Right atrium auricular region (tissue), 2 donors: ENCODE data around the gene ZBED4. TPM values are rescaled to one million over a fixed set of nuclear protein-coding genes. Genes with fewer than 3 reads are reported as not detected.

Experiments
- DNase-seq: peaks from one replicate; pipeline ENCODE4 v3.0.0-alpha.2; 2019; ENCODE audit warnings: low spot score
- H3K27ac ChIP-seq, 2 donors: fragments of 200-600 bp; sonication (generic); 1 replicate in 1 of 2; 2 replicates in 1 of 2; pipeline ENCODE4 v1.5.1; 2016 to 2019
- H3K27me3 ChIP-seq, 2 donors: fragments of 200-600 bp; sonication (generic); one replicate each; pipeline versions ENCODE4 v1.5.1 to v1.6.0; 2017 to 2019
- H3K36me3 ChIP-seq: fragments of 200-600 bp; sonication (generic); one replicate; pipeline ENCODE4 v1.5.1; 2016
- H3K4me1 ChIP-seq, 2 donors: fragments of 200-600 bp; sonication (generic); one replicate each; pipeline versions ENCODE4 v1.5.1 to v1.6.0; 2017 to 2019
- H3K4me3 ChIP-seq, 2 donors: fragments of 200-600 bp; sonication (generic); 1 replicate in 1 of 2; 2 replicates in 1 of 2; pipeline ENCODE4 v1.5.1; 2017 to 2019; ENCODE audit warnings: mild to moderate bottlenecking in 1 of 2, moderate library complexity in 1 of 2
- H3K9me3 ChIP-seq, 2 donors: fragments of 200-600 bp; sonication (generic); one replicate each; pipeline ENCODE4 v1.5.1; 2019
- CTCF ChIP-seq, 2 donors: fragments of 200-600 bp; sonication (generic); IDR thresholded peaks; one replicate each; pipeline ENCODE4 v1.5.1; 2019; ENCODE audit warnings: antibody characterized with exemption in 2 of 2
- total RNA-seq, 2 donors: library from RNA; depleted of rRNA; stranded (reverse); fragments of >200 nt; gene quantifications; one replicate each; pipeline ENCODE4 v1.1.0, GENCODE V29; 2016

ZBED4 gene
- total RNA-seq, 2 donors from 2014 or later = 3.7 to 6.6 TPM

DNA sequence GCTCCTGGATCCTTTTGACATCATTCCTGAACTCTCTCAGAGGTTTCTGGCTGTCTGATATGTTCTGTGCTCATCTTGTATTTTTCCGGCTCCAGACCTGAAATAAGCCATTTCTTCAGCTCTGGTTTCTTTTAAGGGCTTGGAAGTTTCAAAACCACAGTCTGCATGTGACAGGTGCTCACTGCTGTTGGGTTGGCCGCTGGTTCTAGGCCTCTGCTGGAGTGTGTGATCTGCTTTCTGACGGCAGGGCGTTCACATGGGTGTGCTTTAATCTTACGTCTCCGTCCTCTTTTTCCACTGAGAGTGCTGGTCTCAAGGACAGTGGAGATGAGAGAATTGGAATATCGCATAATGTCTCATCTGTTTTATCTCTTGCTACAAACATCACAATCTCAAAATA is 10.3 kb downstream of the ZBED4 start:
- no peak overlapping the region for H3K27ac ChIP-seq
- H3K36me3 ChIP-seq = no peaks in the 10 kb centered on the region
- no peaks in the 10 kb centered on the region for H3K27me3 ChIP-seq
- peaks cover 0 to 5% of the 10 kb centered on the region in 2 donors for H3K4me1 ChIP-seq
- no peak overlapping the region for H3K4me3 ChIP-seq
- no peak for TF ChIP-seq CTCF (IDR thresholded peaks at IDR 0.05)
- H3K9me3 ChIP-seq = peaks cover 0 to 24% of the 10 kb centered on the region in 2 donors
- no peak for DNase-seq

GRCh38 chr22:49865156-49865555 is 11.5 kb downstream of the ZBED4 start:
- no peaks in the 10 kb centered on the region for H3K27me3 ChIP-seq
- H3K27ac ChIP-seq = no peak overlapping the region
- TF ChIP-seq CTCF (IDR thresholded peaks at IDR 0.05) = no peak
- DNase-seq = no peak
- H3K4me1 ChIP-seq = peaks cover 0 to 5% of the 10 kb centered on the region in 2 donors
- peaks cover 3 to 34% of the 10 kb centered on the region in 2 donors for H3K9me3 ChIP-seq
- no peaks in the 10 kb centered on the region for H3K36me3 ChIP-seq
- H3K4me3 ChIP-seq = no peak overlapping the region

GRCh38 chr22:49866134-49866533 is 12.5 kb downstream of the ZBED4 start:
- no peak for TF ChIP-seq CTCF (IDR thresholded peaks at IDR 0.05)

GRCh38 chr22:49866646-49867045 is 13.0 kb downstream of the ZBED4 start:
- no peak for TF ChIP-seq CTCF (IDR thresholded peaks at IDR 0.05)

More at GRCh38 chr22:49866134-49866533, 12.5 kb downstream of the ZBED4 start:
- Histone ChIP-seq H3K4me1 (peaks cover 0 to 5% of the 10 kb centered on the region in 2 donors), H3K27ac (no peak overlapping the region), H3K27me3 (no peaks in the 10 kb centered on the region), H3K9me3 (peaks cover 3 to 40% of the 10 kb centered on the region in 2 donors), H3K36me3 (no peaks in the 10 kb centered on the region), H3K4me3 (no peak overlapping the region)
- DNase-seq = no peak

GRCh38 chr22:49867303-49868265 is 13.9 kb downstream of the ZBED4 start:
- DNase-seq = no peak
- Histone ChIP-seq H3K27ac (no peak overlapping the region), H3K9me3 (peaks cover 3 to 40% of the 10 kb centered on the region in 2 donors)

More at GRCh38 chr22:49866646-49867045, 13.0 kb downstream of the ZBED4 start:
- H3K36me3 ChIP-seq = no peaks in the 10 kb centered on the region
- H3K27me3 ChIP-seq = no peaks in the 10 kb centered on the region
- H3K27ac ChIP-seq = no peak overlapping the region
- peaks cover 0 to 5% of the 10 kb centered on the region in 2 donors for H3K4me1 ChIP-seq
- peaks cover 3 to 40% of the 10 kb centered on the region in 2 donors for H3K9me3 ChIP-seq
- DNase-seq = no peak
- no peak overlapping the region for H3K4me3 ChIP-seq

More at GRCh38 chr22:49867303-49868265, 13.9 kb downstream of the ZBED4 start:
- H3K36me3 ChIP-seq = no peaks in the 10 kb centered on the region
- no peak for TF ChIP-seq CTCF (IDR thresholded peaks at IDR 0.05)
- no peak overlapping the region for H3K4me3 ChIP-seq
- no peaks in the 10 kb centered on the region for H3K27me3 ChIP-seq
- H3K4me1 ChIP-seq = no peaks in the 10 kb centered on the region
